Uterus (tissue), 2 donors: ENCODE measurements around the gene DOK3.

Experiments
- POLR2A ChIP-seq, 2 donors: fragments of 450-650 bp; IDR thresholded peaks; one replicate each; pipeline ENCODE4 v1.6.1; 2016; ENCODE audit warnings: antibody characterized with exemption in 2 of 2, mild to moderate bottlenecking in 1 of 2, moderate library complexity in 1 of 2
- TF ChIP-seq, protein P1 (sequence below), 4 experiments: fragments of 200-600 bp in 2 of 4; fragments of 450-650 bp in 2 of 4; sonication (generic) in 2 of 4; IDR thresholded peaks; one replicate each; pipeline ENCODE4 v1.5.1; 2016 to 2019; ENCODE audit warnings: antibody characterized with exemption in 4 of 4, mild to moderate bottlenecking in 2 of 4, moderate library complexity in 1 of 4

DNA sequence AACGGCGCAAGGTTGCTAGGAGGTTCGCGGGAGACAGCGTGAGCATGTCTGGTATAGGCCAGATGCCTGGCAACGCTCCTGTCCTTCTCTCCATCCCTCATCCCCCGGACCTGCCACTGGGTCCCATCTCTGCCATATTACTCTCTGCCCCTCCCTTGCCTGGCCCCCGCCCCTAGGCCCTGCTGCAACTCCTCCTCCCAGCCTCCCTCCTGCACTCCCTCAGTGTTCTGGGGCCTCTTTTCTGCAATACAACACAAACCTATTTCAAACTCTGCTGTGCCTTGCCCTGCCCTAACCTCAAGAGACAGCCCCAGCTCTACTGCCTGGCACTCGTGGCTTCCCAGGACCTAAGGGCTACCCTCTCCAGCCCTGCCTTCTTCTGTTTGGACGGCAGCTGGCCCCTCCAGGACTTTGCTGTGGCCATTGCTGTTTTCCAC lies 27.2 kb downstream of the DOK3 start:
- TF ChIP-seq, protein P1, sequence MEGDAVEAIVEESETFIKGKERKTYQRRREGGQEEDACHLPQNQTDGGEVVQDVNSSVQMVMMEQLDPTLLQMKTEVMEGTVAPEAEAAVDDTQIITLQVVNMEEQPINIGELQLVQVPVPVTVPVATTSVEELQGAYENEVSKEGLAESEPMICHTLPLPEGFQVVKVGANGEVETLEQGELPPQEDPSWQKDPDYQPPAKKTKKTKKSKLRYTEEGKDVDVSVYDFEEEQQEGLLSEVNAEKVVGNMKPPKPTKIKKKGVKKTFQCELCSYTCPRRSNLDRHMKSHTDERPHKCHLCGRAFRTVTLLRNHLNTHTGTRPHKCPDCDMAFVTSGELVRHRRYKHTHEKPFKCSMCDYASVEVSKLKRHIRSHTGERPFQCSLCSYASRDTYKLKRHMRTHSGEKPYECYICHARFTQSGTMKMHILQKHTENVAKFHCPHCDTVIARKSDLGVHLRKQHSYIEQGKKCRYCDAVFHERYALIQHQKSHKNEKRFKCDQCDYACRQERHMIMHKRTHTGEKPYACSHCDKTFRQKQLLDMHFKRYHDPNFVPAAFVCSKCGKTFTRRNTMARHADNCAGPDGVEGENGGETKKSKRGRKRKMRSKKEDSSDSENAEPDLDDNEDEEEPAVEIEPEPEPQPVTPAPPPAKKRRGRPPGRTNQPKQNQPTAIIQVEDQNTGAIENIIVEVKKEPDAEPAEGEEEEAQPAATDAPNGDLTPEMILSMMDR (IDR thresholded peaks at IDR 0.05), result no peak
- TF ChIP-seq POLR2A (IDR thresholded peaks at IDR 0.05), result no peak
